Measurements from ENCODE around the gene DNAH1. TPM values are rescaled to one million over a fixed set of nuclear protein-coding genes. Genes with fewer than 3 reads are reported as not detected.

Gene DNAH1
- total RNA-seq, 3 donors from 2014 or later, result 9.0 to 25.9 (median 10.9) TPM

- no peak overlapping the region for H3K4me3 ChIP-seq
- no peak for TF ChIP-seq CTCF (IDR thresholded peaks at IDR 0.05)
- intact Hi-C loops (cut with DNase I, micrococcal nuclease), result no loop called here
- ATAC-seq (no peak), DNase-seq (peak in 1 of 3 donors; percentile 24)
- H3K36me3 ChIP-seq (ENCODE audit: low read depth), result no peaks in the 10 kb centered on the region
- no peaks in the 10 kb centered on the region for H3K9me3 ChIP-seq
- no peaks in the 10 kb centered on the region for H3K4me1 ChIP-seq (ENCODE audit: low read depth)
Observed at GRCh38 chr3:52324676-52325075, 8.6 kb downstream of the DNAH1 start.

- Histone ChIP-seq H3K36me3 (ENCODE audit: low read depth) (no peaks in the 10 kb centered on the region), H3K4me1 (ENCODE audit: low read depth) (no peaks in the 10 kb centered on the region), H3K4me3 (no peak overlapping the region), H3K9me3 (no peaks in the 10 kb centered on the region)
- DNase-seq (no peak), ATAC-seq (no peak)
- TF ChIP-seq CTCF (IDR thresholded peaks at IDR 0.05), result no peak
- intact Hi-C loops (cut with DNase I, micrococcal nuclease), result no loop called here
Observed at GRCh38 chr3:52325686-52326085, 9.6 kb downstream of the DNAH1 start.

- intact Hi-C loops (cut with DNase I, micrococcal nuclease), result no loop called here
- DNase-seq, result peak in 1 of 3 donors; percentile 25
- Histone ChIP-seq H3K9me3 (no peaks in the 10 kb centered on the region), H3K36me3 (ENCODE audit: low read depth) (no peaks in the 10 kb centered on the region), H3K4me3 (no peak overlapping the region), H3K4me1 (ENCODE audit: low read depth) (no peaks in the 10 kb centered on the region)
- ATAC-seq, result no peak
- TF ChIP-seq CTCF (IDR thresholded peaks at IDR 0.05), result no peak
Observed at GRCh38 chr3:52326976-52327375, 10.9 kb downstream of the DNAH1 start.

GRCh38 chr3:52327486-52328290, 11.6 kb downstream of the DNAH1 start:
- ATAC-seq (no peak), DNase-seq (peak in 1 of 3 donors; percentile 32)
- no peaks in the 10 kb centered on the region for H3K9me3 ChIP-seq
- no peak overlapping the region for H3K4me3 ChIP-seq
- H3K4me1 ChIP-seq (ENCODE audit: low read depth), result no peaks in the 10 kb centered on the region
- intact Hi-C loops (cut with DNase I, micrococcal nuclease), result no loop called here
- no peak for TF ChIP-seq CTCF (IDR thresholded peaks at IDR 0.05)
- H3K36me3 ChIP-seq (ENCODE audit: low read depth), result no peaks in the 10 kb centered on the region

GRCh38 chr3:52328536-52329080, 12.5 kb downstream of the DNAH1 start:
- Histone ChIP-seq H3K4me1 (ENCODE audit: low read depth) (no peaks in the 10 kb centered on the region), H3K9me3 (no peaks in the 10 kb centered on the region), H3K36me3 (ENCODE audit: low read depth) (no peaks in the 10 kb centered on the region), H3K4me3 (no peak overlapping the region)
- DNase-seq (peak in 1 of 3 donors; percentile 32), ATAC-seq (no peak)
- intact Hi-C loops (cut with DNase I, micrococcal nuclease), result no loop called here
- no peak for TF ChIP-seq CTCF (IDR thresholded peaks at IDR 0.05)
